ENCODE data around the gene OR4D9. TPM values are rescaled to one million over a fixed set of nuclear protein-coding genes. Genes with fewer than 3 reads are reported as not detected.
A peak's percentile ranks its signal among the peaks of the same experiment; 100 is the strongest.
"Not testable (repeated sequence)": the region's sequence is repeated elsewhere in the genome, so short reads cannot be mapped to it uniquely, and the experiment has no call there.

Gene OR4D9
- total RNA-seq, 1 experiment from 2014 or later = not detected

GRCh38 chr11:59543713-59544112 is 32.4 kb downstream of the OR4D9 start:
- H3K9ac ChIP-seq (ENCODE audit: low read length); DNase-seq; H3K4me3 ChIP-seq (ENCODE audit: low read length); H3K27me3 ChIP-seq (ENCODE audit: low read length); H3K79me2 ChIP-seq (ENCODE audit: low read length); H3K27ac ChIP-seq (ENCODE audit: low read length); H3K9me2 ChIP-seq (replicated peaks; ENCODE audit: insufficient read depth, low read length); H3K4me2 ChIP-seq (ENCODE audit: low read depth, low read length, poor library complexity, severe bottlenecking); H3K4me1 ChIP-seq (ENCODE audit: low read length); H2AFZ ChIP-seq (ENCODE audit: low read length); H3K9me3 ChIP-seq (ENCODE audit: low read length); H3K36me3 ChIP-seq (ENCODE audit: insufficient read depth, low read length); H4K20me1 ChIP-seq (ENCODE audit: insufficient read depth, low read depth, low read length): not testable (repeated sequence)

DNA sequence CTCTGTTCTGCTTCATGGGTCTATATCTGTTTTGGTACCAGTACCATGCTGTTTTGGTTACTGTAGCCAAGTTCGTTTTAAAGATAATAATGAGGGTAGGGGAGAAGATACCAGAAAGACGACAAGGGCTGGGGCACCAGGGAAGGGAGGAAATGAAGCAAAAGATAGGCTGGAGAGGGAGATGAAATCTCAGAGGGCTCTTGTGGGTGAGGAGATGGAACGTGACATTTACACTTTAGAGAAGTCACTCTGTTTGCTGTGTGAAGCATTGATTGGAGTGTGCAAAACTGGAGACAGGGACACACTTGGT is 33.5 kb downstream of the OR4D9 start:
- Histone ChIP-seq H2AFZ (ENCODE audit: low read length) (no peak overlapping the region), H3K27ac (ENCODE audit: low read length) (no peak overlapping the region), H4K20me1 (ENCODE audit: insufficient read depth, low read depth, low read length) (no peaks in the 10 kb centered on the region), H3K4me1 (ENCODE audit: low read length) (peaks cover 13% of the 10 kb centered on the region), H3K79me2 (ENCODE audit: low read length) (no peaks in the 10 kb centered on the region), H3K36me3 (ENCODE audit: insufficient read depth, low read length) (no peaks in the 10 kb centered on the region), H3K9me2 (replicated peaks; ENCODE audit: insufficient read depth, low read length) (no peaks in the 10 kb centered on the region), H3K9me3 (ENCODE audit: low read length) (no peaks in the 10 kb centered on the region), H3K27me3 (ENCODE audit: low read length) (no peaks in the 10 kb centered on the region), H3K9ac (ENCODE audit: low read length) (no peak overlapping the region), H3K4me3 (ENCODE audit: low read length) (no peak overlapping the region), H3K4me2 (ENCODE audit: low read depth, low read length, poor library complexity, severe bottlenecking) (no peak overlapping the region)
- DNase-seq = no peak

DNA sequence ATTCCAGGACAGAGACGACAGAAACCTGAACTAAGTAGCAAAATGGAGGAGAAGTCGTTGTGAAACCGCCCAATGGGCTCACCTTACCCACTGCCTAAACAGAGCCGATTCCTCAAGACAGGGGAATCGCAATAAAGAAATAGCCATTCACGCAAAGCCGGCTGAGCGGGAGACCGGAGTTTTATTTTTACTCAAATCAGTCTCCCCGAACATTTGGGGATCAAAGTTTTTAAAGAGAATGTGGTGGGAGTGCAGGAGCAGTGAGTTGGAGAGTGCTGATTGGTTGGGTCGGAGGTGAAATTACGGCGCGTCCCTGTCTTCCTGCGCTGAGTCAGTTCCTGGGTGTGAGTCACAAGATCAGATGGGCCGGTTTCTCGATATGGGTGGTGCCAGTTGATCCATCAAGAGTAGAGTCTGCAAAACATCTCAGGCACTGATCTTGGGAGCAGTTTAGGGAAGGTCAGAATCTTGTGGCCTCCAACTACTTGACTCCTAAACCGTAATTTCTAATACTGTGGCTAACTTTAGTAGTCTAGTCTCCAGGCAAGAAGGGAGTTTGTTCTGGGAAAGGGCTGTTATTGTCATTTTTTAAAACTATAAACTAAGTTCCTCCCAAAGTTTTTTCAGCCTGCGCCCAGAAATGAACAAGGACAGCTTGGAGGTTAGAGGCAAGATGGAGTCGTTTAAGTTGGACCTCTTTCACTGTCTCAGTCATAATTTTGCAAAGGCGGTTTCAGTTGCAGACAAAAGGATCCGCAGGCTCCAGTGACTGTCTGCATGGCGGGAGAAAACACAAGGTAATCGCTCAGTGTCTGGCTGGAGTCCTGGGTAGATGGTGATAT is 34.1 kb downstream of the OR4D9 start:
- no peaks in the 10 kb centered on the region for H3K27me3 ChIP-seq (ENCODE audit: low read length)
- no peaks in the 10 kb centered on the region for H3K9me3 ChIP-seq (ENCODE audit: low read length)
- no peak overlapping the region for H3K9ac ChIP-seq (ENCODE audit: low read length)
- H3K4me1 ChIP-seq (ENCODE audit: low read length) = peaks cover 13% of the 10 kb centered on the region
- H3K36me3 ChIP-seq (ENCODE audit: insufficient read depth, low read length) = no peaks in the 10 kb centered on the region
- H3K27ac ChIP-seq (ENCODE audit: low read length) = no peak overlapping the region
- H3K4me2 ChIP-seq (ENCODE audit: low read depth, low read length, poor library complexity, severe bottlenecking) = no peak overlapping the region
- H3K79me2 ChIP-seq (ENCODE audit: low read length) = no peaks in the 10 kb centered on the region
- DNase-seq = no peak
- no peaks in the 10 kb centered on the region for H4K20me1 ChIP-seq (ENCODE audit: insufficient read depth, low read depth, low read length)
- H2AFZ ChIP-seq (ENCODE audit: low read length) = no peak overlapping the region
- H3K4me3 ChIP-seq (ENCODE audit: low read length) = no peak overlapping the region
- H3K9me2 ChIP-seq (replicated peaks; ENCODE audit: insufficient read depth, low read length) = no peaks in the 10 kb centered on the region

GRCh38 chr11:59547605-59548308 is 36.4 kb downstream of the OR4D9 start:
- not testable (repeated sequence) for H3K9me2 ChIP-seq (replicated peaks; ENCODE audit: insufficient read depth, low read length); H3K36me3 ChIP-seq (ENCODE audit: insufficient read depth, low read length); H3K9ac ChIP-seq (ENCODE audit: low read length); H3K27me3 ChIP-seq (ENCODE audit: low read length); H3K79me2 ChIP-seq (ENCODE audit: low read length); H4K20me1 ChIP-seq (ENCODE audit: insufficient read depth, low read depth, low read length); H3K4me3 ChIP-seq (ENCODE audit: low read length); DNase-seq; H3K27ac ChIP-seq (ENCODE audit: low read length); H3K4me2 ChIP-seq (ENCODE audit: low read depth, low read length, poor library complexity, severe bottlenecking); H3K9me3 ChIP-seq (ENCODE audit: low read length); H2AFZ ChIP-seq (ENCODE audit: low read length)
- peaks cover 29% of the 10 kb centered on the region for H3K4me1 ChIP-seq (ENCODE audit: low read length)

DNA sequence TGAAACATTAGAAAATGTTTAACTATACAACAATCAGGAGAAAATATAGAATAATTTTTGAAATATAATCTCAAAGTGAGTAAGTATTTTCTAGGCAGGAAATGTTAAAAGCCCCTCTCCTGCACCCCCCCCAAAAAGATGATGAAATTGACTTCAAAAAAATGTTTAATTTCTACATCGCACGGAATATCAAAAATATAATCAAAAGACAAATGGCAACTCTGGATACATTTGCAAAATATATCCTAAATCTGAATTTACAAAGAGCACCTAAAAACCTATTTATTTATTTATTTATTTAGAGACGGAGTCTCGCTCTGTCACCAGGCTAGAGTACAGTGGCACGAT is 36.9 kb downstream of the OR4D9 start:
- H4K20me1 ChIP-seq (ENCODE audit: insufficient read depth, low read depth, low read length) = no peaks in the 10 kb centered on the region
- no peaks in the 10 kb centered on the region for H3K9me3 ChIP-seq (ENCODE audit: low read length)
- no peaks in the 10 kb centered on the region for H3K27me3 ChIP-seq (ENCODE audit: low read length)
- no peaks in the 10 kb centered on the region for H3K36me3 ChIP-seq (ENCODE audit: insufficient read depth, low read length)
- DNase-seq = no peak
- no peak overlapping the region for H3K4me2 ChIP-seq (ENCODE audit: low read depth, low read length, poor library complexity, severe bottlenecking)
- no peaks in the 10 kb centered on the region for H3K79me2 ChIP-seq (ENCODE audit: low read length)
- H3K9ac ChIP-seq (ENCODE audit: low read length) = no peak overlapping the region
- H2AFZ ChIP-seq (ENCODE audit: low read length) = no peak overlapping the region
- no peak overlapping the region for H3K27ac ChIP-seq (ENCODE audit: low read length)
- H3K9me2 ChIP-seq (replicated peaks; ENCODE audit: insufficient read depth, low read length) = no peaks in the 10 kb centered on the region
- H3K4me1 ChIP-seq (ENCODE audit: low read length) = peaks cover 29% of the 10 kb centered on the region
- no peak overlapping the region for H3K4me3 ChIP-seq (ENCODE audit: low read length)

GRCh38 chr11:59550368-59550841 is 39.1 kb downstream of the OR4D9 start:
- peak overlapping the region; percentile 80 for H3K4me2 ChIP-seq (ENCODE audit: low read depth, low read length, poor library complexity, severe bottlenecking)
- peaks cover 29% of the 10 kb centered on the region for H3K4me1 ChIP-seq (ENCODE audit: low read length)
- H3K9me3 ChIP-seq (ENCODE audit: low read length) = no peaks in the 10 kb centered on the region
- H3K4me3 ChIP-seq (ENCODE audit: low read length) = peak overlapping the region; percentile 69
- no peaks in the 10 kb centered on the region for H3K27me3 ChIP-seq (ENCODE audit: low read length)
- H4K20me1 ChIP-seq (ENCODE audit: insufficient read depth, low read depth, low read length) = no peaks in the 10 kb centered on the region
- peak; percentile 98 for DNase-seq
- H3K79me2 ChIP-seq (ENCODE audit: low read length) = no peaks in the 10 kb centered on the region
- H3K27ac ChIP-seq (ENCODE audit: low read length) = peak overlapping the region; percentile 75
- H2AFZ ChIP-seq (ENCODE audit: low read length) = peak overlapping the region; percentile 90
- H3K36me3 ChIP-seq (ENCODE audit: insufficient read depth, low read length) = no peaks in the 10 kb centered on the region
- peak overlapping the region; percentile 69 for H3K9ac ChIP-seq (ENCODE audit: low read length)
- no peaks in the 10 kb centered on the region for H3K9me2 ChIP-seq (replicated peaks; ENCODE audit: insufficient read depth, low read length)

DNA sequence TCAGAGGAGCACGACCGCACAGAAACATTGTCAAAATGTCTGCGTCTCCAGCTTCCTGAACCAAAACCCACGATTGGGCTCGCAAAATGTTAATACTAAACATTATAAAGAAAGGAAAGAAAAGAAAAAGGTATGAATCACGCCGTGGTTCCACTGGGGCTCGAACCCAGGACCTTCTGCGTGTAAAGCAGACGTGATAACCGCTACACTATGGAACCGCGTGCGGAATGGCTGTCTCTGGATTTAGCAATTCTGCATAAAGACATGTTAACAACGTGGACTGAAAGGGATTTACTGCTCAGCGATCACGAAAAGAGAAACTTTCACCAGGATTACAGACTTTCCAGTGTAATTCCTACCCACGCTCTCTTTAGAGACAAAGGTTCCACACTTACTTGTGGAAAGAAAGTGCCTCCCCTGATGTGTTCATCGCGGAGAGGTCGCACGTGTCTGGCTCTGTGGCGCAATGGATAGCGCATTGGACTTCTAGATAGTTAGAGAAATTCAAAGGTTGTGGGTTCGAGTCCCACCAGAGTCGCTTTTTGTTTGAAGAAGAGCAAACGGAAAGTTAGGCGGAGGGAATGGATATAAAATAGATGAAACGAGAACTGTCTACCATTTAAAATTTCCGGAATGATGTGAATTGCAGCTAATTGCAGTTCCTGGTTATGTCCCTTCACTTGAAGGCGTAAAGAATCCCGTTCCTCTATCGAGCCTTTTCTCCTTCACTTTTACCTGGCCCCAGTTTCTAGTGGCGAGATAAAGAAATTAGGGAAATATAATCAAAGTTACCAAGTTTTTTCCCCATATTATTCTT is 39.7 kb downstream of the OR4D9 start:
- Histone ChIP-seq H3K9me2 (replicated peaks; ENCODE audit: insufficient read depth, low read length) (no peaks in the 10 kb centered on the region), H3K27ac (ENCODE audit: low read length) (peak overlapping the region; percentile 75), H3K79me2 (ENCODE audit: low read length) (no peaks in the 10 kb centered on the region), H3K36me3 (ENCODE audit: insufficient read depth, low read length) (no peaks in the 10 kb centered on the region), H3K4me1 (ENCODE audit: low read length) (peaks cover 29% of the 10 kb centered on the region), H4K20me1 (ENCODE audit: insufficient read depth, low read depth, low read length) (no peaks in the 10 kb centered on the region), H3K27me3 (ENCODE audit: low read length) (no peaks in the 10 kb centered on the region), H3K9me3 (ENCODE audit: low read length) (no peaks in the 10 kb centered on the region), H2AFZ (ENCODE audit: low read length) (peak overlapping the region; percentile 90), H3K4me3 (ENCODE audit: low read length) (peak overlapping the region; percentile 69), H3K9ac (ENCODE audit: low read length) (peak overlapping the region; percentile 69), H3K4me2 (ENCODE audit: low read depth, low read length, poor library complexity, severe bottlenecking) (peak overlapping the region; percentile 80)
- peak; percentile 96 for DNase-seq

Measured in Karpas-422 (cell line).